Adrenal gland (tissue), 5 donors: ENCODE results near the gene MPP3.

Source experiments
- POLR2A ChIP-seq, 2 donors: fragments of 450-650 bp; IDR thresholded peaks; one replicate each; pipeline ENCODE4 v1.6.1; 2017; ENCODE audit warnings: antibody characterized with exemption in 2 of 2, mild to moderate bottlenecking in 2 of 2, moderate library complexity in 1 of 2
- TF ChIP-seq, protein P1 (sequence below), 6 experiments: fragments of 450-650 bp in 4 of 6; fragments of 200-600 bp in 2 of 6; sonication (generic) in 1 of 6; IDR thresholded peaks; 1 replicate in 5 of 6; 2 replicates in 1 of 6; pipeline versions ENCODE4 v1.5.1 to v1.8.0; 2016 to 2021; ENCODE audit warnings: antibody characterized with exemption in 6 of 6, mild to moderate bottlenecking in 2 of 6, moderate library complexity in 1 of 6
- donor health status: DM: no; HTN: no; CAD: no.

DNA sequence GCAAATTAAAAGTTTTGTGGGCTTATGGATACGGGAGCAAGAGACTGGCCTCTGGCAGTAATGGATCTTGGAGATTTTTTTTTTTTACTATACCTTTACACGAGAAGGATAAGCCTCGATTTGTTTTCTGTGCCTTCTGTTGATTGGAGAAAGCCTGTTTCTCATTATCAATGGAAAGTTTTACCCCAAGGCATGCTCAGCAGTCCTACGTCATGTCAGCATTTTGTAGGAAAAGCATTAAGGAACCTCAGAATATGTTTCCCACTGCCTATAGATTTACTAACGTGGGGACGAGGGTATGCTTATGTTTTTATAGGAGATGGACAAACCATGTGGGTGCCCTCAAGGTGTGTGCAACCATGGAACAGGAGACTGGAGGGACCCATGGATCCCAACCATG lies 40.9 kb upstream of the MPP3 start:
- TF ChIP-seq, protein P1, sequence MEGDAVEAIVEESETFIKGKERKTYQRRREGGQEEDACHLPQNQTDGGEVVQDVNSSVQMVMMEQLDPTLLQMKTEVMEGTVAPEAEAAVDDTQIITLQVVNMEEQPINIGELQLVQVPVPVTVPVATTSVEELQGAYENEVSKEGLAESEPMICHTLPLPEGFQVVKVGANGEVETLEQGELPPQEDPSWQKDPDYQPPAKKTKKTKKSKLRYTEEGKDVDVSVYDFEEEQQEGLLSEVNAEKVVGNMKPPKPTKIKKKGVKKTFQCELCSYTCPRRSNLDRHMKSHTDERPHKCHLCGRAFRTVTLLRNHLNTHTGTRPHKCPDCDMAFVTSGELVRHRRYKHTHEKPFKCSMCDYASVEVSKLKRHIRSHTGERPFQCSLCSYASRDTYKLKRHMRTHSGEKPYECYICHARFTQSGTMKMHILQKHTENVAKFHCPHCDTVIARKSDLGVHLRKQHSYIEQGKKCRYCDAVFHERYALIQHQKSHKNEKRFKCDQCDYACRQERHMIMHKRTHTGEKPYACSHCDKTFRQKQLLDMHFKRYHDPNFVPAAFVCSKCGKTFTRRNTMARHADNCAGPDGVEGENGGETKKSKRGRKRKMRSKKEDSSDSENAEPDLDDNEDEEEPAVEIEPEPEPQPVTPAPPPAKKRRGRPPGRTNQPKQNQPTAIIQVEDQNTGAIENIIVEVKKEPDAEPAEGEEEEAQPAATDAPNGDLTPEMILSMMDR (IDR thresholded peaks at IDR 0.05), result no peak
- no peak for TF ChIP-seq POLR2A (IDR thresholded peaks at IDR 0.05)
